ENCODE results near the gene FER. TPM values are rescaled to one million over a fixed set of nuclear protein-coding genes. Genes with fewer than 3 reads are reported as not detected.

FER gene
- total RNA-seq, 2 experiments from 2014 or later, result 14.2 to 15.9 TPM

DNA sequence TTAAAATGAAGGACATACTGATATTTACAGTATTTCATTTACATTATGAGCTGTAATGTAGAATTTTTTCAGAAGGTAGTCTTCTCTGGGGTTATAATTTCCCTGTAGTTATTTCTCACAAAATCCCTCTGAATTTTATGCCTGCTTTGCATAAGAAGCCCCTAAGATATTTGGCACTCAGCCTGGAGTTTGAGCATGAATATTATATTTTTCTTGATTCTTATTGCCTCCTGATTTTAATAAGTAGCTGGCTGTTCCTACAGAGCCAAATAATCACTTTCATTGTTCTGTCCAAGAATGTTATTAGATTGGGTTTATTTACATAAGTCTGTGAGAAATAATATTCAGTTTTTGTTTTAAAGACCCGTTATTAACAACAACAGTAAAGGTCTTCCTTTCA lies 195.0 kb downstream of the FER start:
- H3K4me1 ChIP-seq (ENCODE audit: insufficient read depth, low read length), result no peaks in the 10 kb centered on the region
- H3K27me3 Mint-ChIP-seq, result no peaks in the 10 kb centered on the region
- POLR2A ChIA-PET, result no interaction called here
- no peaks in the 10 kb centered on the region for H3K36me3 Mint-ChIP-seq (ENCODE audit: low read depth)
- H3K27ac ChIP-seq (ENCODE audit: low read depth in 1 of 2, low read length in 2 of 2), result no peak overlapping the region
- H3K4me1 Mint-ChIP-seq (ENCODE audit: low read depth), result no peaks in the 10 kb centered on the region
- H3K9me3 ChIP-seq (ENCODE audit: control insufficient read depth in 1 of 2, insufficient read depth in 1 of 2, low read length in 2 of 2), result no peaks in the 10 kb centered on the region
- H3K4me3 ChIP-seq (ENCODE audit: low read length), result no peak overlapping the region
- intact Hi-C loops (cut with DNase I, micrococcal nuclease), result no loop called here
- ATAC-seq (ENCODE audit: poor library complexity) (no peak), DNase-seq (no peak)
- no peaks in the 10 kb centered on the region for H3K27me3 ChIP-seq (ENCODE audit: control insufficient read depth in 1 of 2, insufficient read depth in 2 of 2, low read length in 2 of 2)
- TF ChIP-seq CTCF (IDR thresholded peaks at IDR 0.05), result no peak
- CTCF ChIA-PET, result no interaction called here
- no peak overlapping the region for H3K4me3 Mint-ChIP-seq
- no peaks in the 10 kb centered on the region for H3K9me3 Mint-ChIP-seq
- H3K36me3 ChIP-seq (ENCODE audit: insufficient read depth, low read length), result no peaks in the 10 kb centered on the region
- H3K27ac Mint-ChIP-seq, result no peak overlapping the region

DNA sequence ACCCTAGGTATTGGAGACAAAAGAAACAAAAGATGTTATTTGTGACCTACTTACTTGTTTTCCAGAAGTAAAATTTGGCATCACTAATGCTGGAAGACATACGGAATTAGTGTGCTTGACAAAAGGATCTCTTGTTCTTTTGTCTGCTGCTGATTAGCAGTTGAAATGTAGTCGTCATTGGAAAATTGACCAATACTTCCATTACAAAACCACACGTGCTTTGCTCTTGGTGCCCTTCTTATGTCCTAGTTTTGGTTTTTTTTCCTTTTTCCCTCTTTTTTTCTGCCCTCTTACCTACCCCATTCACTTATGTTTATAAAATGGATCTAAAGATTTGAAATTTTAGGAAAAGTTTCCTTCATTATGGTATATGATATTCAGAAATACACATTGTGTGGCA lies 197.4 kb downstream of the FER start:
- CTCF ChIA-PET, result no interaction called here
- Histone ChIP-seq H3K36me3 (ENCODE audit: insufficient read depth, low read length) (no peaks in the 10 kb centered on the region), H3K27ac (ENCODE audit: low read depth in 1 of 2, low read length in 2 of 2) (no peak overlapping the region), H3K27me3 (ENCODE audit: control insufficient read depth in 1 of 2, insufficient read depth in 2 of 2, low read length in 2 of 2) (no peaks in the 10 kb centered on the region), H3K4me1 (ENCODE audit: insufficient read depth, low read length) (no peaks in the 10 kb centered on the region), H3K9me3 (ENCODE audit: control insufficient read depth in 1 of 2, insufficient read depth in 1 of 2, low read length in 2 of 2) (no peaks in the 10 kb centered on the region), H3K4me3 (ENCODE audit: low read length) (no peak overlapping the region)
- ATAC-seq (ENCODE audit: poor library complexity) (no peak), DNase-seq (no peak)
- no peaks in the 10 kb centered on the region for H3K9me3 Mint-ChIP-seq
- no peak overlapping the region for H3K27ac Mint-ChIP-seq
- POLR2A ChIA-PET, result no interaction called here
- no peak for TF ChIP-seq CTCF (IDR thresholded peaks at IDR 0.05)
- intact Hi-C loops (cut with DNase I, micrococcal nuclease), result no loop called here
- no peak overlapping the region for H3K4me3 Mint-ChIP-seq
- H3K27me3 Mint-ChIP-seq, result no peaks in the 10 kb centered on the region
- no peaks in the 10 kb centered on the region for H3K4me1 Mint-ChIP-seq (ENCODE audit: low read depth)
- H3K36me3 Mint-ChIP-seq (ENCODE audit: low read depth), result no peaks in the 10 kb centered on the region

DNA sequence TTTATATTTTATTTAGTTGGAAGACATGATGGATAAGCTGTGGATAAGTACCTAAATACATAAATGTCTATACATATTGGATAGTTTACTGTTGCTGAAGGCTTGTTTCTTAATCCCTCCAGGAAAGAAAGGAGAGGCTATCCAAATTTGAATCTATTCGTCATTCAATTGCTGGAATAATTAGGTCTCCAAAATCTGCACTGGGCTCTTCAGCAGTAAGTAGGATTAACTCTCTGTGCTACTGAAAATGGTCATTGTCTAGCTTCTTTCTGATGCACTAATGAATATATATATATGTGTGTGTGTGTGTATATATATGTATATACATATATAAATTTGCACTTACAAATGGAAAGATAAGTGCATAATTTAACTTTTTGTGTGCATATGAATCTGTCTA lies 198.3 kb downstream of the FER start:
- ChIA-PET CTCF (no interaction called here), POLR2A (no interaction called here)
- no peak overlapping the region for H3K27ac ChIP-seq (ENCODE audit: low read depth in 1 of 2, low read length in 2 of 2)
- H3K36me3 Mint-ChIP-seq (ENCODE audit: low read depth), result no peaks in the 10 kb centered on the region
- no peaks in the 10 kb centered on the region for H3K4me1 ChIP-seq (ENCODE audit: insufficient read depth, low read length)
- H3K9me3 Mint-ChIP-seq, result no peaks in the 10 kb centered on the region
- no peaks in the 10 kb centered on the region for H3K27me3 ChIP-seq (ENCODE audit: control insufficient read depth in 1 of 2, insufficient read depth in 2 of 2, low read length in 2 of 2)
- no peak overlapping the region for H3K27ac Mint-ChIP-seq
- H3K4me3 ChIP-seq (ENCODE audit: low read length), result no peak overlapping the region
- no peaks in the 10 kb centered on the region for H3K27me3 Mint-ChIP-seq
- ATAC-seq (ENCODE audit: poor library complexity), result no peak
- H3K9me3 ChIP-seq (ENCODE audit: control insufficient read depth in 1 of 2, insufficient read depth in 1 of 2, low read length in 2 of 2), result no peaks in the 10 kb centered on the region
- H3K4me1 Mint-ChIP-seq (ENCODE audit: low read depth), result no peaks in the 10 kb centered on the region
- DNase-seq, result no peak
- no peak overlapping the region for H3K4me3 Mint-ChIP-seq
- TF ChIP-seq CTCF (IDR thresholded peaks at IDR 0.05), result no peak
- H3K36me3 ChIP-seq (ENCODE audit: insufficient read depth, low read length), result no peaks in the 10 kb centered on the region
- intact Hi-C loops (cut with DNase I, micrococcal nuclease), result no loop called here
